ENCODE results near the gene MFAP4.

DNA sequence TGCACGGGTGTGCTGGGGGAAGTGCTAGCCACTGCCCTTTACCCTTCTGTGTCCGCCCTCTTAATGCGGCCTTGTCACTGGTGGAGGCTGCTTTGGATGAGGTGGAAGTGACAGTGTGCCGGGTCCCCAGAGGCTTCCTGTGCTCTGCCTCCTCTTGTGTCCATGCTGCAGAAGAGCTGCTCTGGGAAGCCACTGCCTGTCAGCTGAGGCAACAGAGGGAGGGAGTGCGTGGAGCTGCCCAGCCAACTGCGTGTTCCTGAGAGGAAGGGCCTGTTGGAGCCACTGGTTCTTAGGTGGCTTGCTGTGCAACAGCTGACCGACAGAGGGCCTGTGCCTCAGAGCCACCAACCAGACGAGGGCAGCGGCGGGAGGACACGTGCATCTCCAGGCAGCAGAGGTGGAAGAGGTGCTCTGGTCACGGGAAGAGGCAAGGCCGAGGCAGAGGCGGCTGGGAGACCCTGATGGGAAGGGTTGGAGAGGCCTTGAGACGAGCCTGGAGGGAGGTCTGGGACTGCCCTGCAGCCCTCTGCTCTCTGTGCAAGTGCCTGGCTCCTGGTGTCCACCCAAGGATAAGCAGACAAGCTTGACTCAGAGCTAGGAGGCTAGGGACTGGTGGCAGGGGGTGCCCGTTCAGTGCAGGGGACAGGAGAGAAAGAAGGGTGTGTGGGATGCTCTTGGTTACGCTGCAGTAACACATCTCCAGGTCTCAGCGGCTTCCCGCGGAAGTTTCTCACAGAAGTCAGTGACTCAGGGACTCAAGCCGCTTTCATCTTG lies 49.9 kb downstream of the MFAP4 start:
- TF ChIP-seq CTCF (IDR thresholded peaks at IDR 0.05) (peak in 2 of 12 donors; percentile 8 to 70), POLR2A (IDR thresholded peaks at IDR 0.05) (no peak)

All from heart left ventricle (tissue), 13 donors.